ENCODE data around the gene GPR135.

GPR135 gene

DNA sequence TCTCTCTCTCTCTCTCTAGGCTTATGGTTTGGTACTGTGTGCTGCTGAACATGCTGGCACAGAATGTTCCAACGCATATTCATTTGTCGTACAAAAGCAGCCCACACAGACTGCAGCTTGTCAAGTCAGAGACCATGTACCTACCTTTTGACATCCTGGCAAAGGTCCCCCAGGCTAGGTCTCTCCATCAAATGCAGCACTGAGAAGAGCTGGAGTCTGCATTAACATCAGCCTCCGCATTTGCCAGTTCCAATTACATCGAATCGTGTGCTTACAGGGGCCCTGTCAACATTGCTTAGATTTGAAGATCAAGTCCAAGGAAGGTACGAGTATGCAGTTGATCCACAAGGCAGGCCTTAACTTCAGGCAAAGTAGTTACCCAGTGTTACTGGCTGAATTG, 47.9 kb downstream of the GPR135 start:
- no peak for DNase-seq

DNA sequence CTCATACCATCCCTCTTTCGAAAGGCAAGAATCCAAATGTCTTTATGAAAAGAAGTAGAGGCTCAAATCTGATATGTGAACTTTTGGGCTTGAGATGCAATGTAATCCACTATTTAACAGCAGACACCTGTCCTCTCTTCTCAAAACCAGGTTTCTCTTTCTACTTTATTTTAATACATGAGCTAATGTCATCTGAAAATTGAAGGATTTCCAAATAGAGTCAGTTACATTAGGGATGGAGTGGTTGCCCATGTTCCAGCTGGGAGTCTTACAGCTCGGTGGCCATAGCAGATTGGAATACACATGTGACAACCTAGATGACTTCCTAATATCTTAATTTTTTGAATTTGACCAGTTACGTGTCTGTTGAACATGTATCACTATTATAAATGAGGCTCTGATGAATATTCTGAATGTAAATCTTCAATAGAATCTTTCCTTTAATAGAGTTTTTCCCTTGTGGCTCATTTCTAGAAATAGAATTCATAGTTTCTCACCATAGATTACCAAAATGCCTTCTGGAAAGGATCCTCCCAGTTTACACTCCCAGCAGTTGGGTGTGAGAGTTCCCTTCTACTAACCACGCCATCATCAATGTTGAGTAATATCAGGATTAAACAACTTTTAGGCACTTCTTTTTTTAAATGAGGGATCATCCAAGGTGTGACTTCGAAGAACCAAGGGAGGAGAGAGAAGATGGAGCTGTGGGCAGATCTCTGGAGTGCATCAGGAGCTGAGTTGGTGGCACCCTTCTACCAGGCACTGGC, 49.2 kb downstream of the GPR135 start:
- no peak for DNase-seq
